Neutrophil (primary cell): Measurements from ENCODE around the gene BTBD9.

Experiments used
- H3K27ac ChIP-seq: fragments of 200-600 bp; sonication (generic); 2 replicates; pipeline ENCODE4 v1.5.1; 2016; ENCODE audit warnings: mild to moderate bottlenecking, moderate library complexity
- H3K27me3 ChIP-seq: fragments of 200-600 bp; sonication (generic); 2 replicates; pipeline ENCODE4 v1.6.0; 2016; ENCODE audit warnings: mild to moderate bottlenecking
- H3K36me3 ChIP-seq: fragments of 200-600 bp; sonication (generic); 2 replicates; pipeline ENCODE4 v1.5.1; 2017
- H3K4me1 ChIP-seq, 2 experiments: fragments of 200-600 bp in 1 of 2; sonication (generic) in 1 of 2; 1 replicate in 1 of 2; 2 replicates in 1 of 2; pipeline versions ENCODE4 v1.5.1 to v1.6.1; 2013 to 2016; ENCODE audit warnings: low read depth in 1 of 2, low read length in 1 of 2, mild to moderate bottlenecking in 1 of 2, moderate library complexity in 1 of 2; ENCODE audit not compliant: control insufficient read depth in 1 of 2, insufficient read depth in 1 of 2
- H3K4me3 ChIP-seq, 2 experiments: fragments of 200-600 bp in 1 of 2; sonication (generic) in 1 of 2; 1 replicate in 1 of 2; 2 replicates in 1 of 2; pipeline ENCODE4 v1.5.1; 2013 to 2016; ENCODE audit warnings: low read depth in 1 of 2, low read length in 1 of 2, mild to moderate bottlenecking in 1 of 2, moderate library complexity in 1 of 2
- H3K9me3 ChIP-seq: fragments of 200-600 bp; sonication (generic); 2 replicates; pipeline ENCODE4 v1.5.1; 2016
- TF ChIP-seq, protein P1 (sequence below): fragments of 200-600 bp; sonication (generic); IDR thresholded peaks from 2 replicates; pipeline ENCODE4 v1.5.1; 2016; ENCODE audit warnings: antibody characterized with exemption

The BTBD9 gene

DNA sequence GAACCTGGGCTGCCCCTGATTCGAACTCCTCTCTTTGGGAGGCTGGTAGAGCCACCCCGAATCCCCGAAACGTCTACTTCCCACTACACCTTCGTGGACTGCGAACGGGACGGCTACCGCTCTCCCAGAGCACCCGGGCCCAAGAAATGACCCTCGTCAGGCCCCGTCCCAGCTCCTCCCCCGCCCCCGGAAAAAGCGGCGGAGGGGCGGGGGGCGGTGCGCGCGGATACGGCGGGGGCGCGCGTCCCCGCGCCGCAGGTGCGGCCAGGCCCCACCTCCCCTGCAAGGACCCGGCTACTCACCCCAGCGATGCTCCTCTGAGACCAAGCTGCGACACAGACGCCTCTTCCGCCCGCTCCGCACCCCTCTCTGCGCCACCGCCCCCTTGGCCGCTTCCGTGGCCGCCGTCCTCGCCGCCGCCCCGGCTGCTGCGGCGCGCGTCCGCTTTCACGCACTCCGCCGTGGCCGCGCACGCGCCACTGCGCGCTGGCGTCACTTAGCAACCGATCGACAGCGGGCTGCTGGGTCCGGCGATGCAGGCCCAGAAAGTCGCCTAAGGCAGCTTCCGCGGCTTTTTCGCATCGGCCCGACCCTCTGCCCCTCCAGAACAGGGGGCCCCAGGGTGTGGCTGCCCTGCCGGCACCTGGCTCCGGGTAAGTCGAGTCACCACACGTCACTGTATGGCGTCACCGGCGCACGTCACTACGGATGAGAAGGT lies at the start of gene BTBD9:
Gene BTBD9 (minus strand): TSS at position 432 of the 718 bp plus-strand sequence.
- H3K36me3 ChIP-seq: no peaks in the 10 kb centered on the region
- peak within 1 kb of the TSS; percentile 94 to 98 for H3K4me3 ChIP-seq
- no peaks in the 10 kb centered on the region for H3K27me3 ChIP-seq
- peaks cover 20 to 35% of the 10 kb centered on the region in 2 experiments for H3K4me1 ChIP-seq
- H3K27ac ChIP-seq: peak within 1 kb of the TSS; percentile 89
- TF ChIP-seq, protein P1, sequence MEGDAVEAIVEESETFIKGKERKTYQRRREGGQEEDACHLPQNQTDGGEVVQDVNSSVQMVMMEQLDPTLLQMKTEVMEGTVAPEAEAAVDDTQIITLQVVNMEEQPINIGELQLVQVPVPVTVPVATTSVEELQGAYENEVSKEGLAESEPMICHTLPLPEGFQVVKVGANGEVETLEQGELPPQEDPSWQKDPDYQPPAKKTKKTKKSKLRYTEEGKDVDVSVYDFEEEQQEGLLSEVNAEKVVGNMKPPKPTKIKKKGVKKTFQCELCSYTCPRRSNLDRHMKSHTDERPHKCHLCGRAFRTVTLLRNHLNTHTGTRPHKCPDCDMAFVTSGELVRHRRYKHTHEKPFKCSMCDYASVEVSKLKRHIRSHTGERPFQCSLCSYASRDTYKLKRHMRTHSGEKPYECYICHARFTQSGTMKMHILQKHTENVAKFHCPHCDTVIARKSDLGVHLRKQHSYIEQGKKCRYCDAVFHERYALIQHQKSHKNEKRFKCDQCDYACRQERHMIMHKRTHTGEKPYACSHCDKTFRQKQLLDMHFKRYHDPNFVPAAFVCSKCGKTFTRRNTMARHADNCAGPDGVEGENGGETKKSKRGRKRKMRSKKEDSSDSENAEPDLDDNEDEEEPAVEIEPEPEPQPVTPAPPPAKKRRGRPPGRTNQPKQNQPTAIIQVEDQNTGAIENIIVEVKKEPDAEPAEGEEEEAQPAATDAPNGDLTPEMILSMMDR: no peak
- no peaks in the 10 kb centered on the region for H3K9me3 ChIP-seq

GRCh38 chr6:38688579-38689087 lies 48.9 kb upstream of the BTBD9 start:
- TF ChIP-seq, protein P1: no peak
- no peaks in the 10 kb centered on the region for H3K9me3 ChIP-seq
- H3K4me1 ChIP-seq: no peaks in the 10 kb centered on the region
- H3K27ac ChIP-seq: no peak overlapping the region
- H3K4me3 ChIP-seq: no peak overlapping the region
- H3K36me3 ChIP-seq: peaks cover under 1% of the 10 kb centered on the region
- H3K27me3 ChIP-seq: no peaks in the 10 kb centered on the region

- H3K27ac ChIP-seq: no peak overlapping the region
- TF ChIP-seq, protein P1: no peak
- no peaks in the 10 kb centered on the region for H3K9me3 ChIP-seq
- H3K4me3 ChIP-seq: no peak overlapping the region
- H3K4me1 ChIP-seq: no peaks in the 10 kb centered on the region
- peaks cover 4% of the 10 kb centered on the region for H3K36me3 ChIP-seq
- no peaks in the 10 kb centered on the region for H3K27me3 ChIP-seq
Observed at GRCh38 chr6:38687549-38687948, 47.8 kb upstream of the BTBD9 start.

- H3K4me1 ChIP-seq: no peaks in the 10 kb centered on the region
- no peak overlapping the region for H3K27ac ChIP-seq
- H3K9me3 ChIP-seq: no peaks in the 10 kb centered on the region
- no peaks in the 10 kb centered on the region for H3K27me3 ChIP-seq
- H3K36me3 ChIP-seq: peaks cover 4% of the 10 kb centered on the region
- TF ChIP-seq, protein P1: no peak
- no peak overlapping the region for H3K4me3 ChIP-seq
Observed at GRCh38 chr6:38687043-38687353, 47.3 kb upstream of the BTBD9 start.

DNA sequence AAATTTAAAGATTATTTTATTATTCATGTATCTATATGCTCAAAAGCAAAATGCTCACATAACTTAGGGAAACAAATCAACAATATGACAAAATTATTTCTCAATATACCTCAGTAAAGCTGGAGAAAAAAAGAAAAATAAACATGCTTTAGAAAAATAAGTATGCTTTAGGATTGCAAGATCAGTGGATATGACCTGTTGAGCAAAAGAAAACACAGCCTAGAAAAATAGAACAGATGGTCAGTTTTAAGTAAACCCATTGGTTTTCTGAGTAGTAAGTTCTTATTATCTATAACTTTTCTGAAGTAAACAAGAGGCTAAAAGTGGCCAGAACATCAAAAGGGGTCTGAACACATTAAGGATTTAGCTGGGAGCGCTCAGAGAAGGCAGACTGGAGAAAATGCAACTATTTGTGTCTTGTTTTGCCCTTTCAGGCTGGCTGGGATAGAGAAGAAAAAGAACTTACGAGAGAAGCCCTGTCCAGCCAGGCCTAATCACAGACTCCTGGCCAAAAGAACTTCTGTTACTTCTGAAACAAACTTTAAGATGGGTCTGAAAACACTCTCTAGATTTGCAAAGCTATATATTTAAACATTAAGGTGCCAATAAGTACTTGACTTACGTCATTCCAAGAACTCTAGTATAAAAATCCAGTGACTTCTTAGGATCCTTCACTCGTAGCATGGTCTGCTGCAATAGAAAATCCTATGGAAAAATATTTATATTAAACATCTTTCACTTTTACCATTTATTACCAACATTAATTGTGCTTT lies 46.7 kb upstream of the BTBD9 start:
- Histone ChIP-seq H3K9me3 (no peaks in the 10 kb centered on the region), H3K4me1 (no peaks in the 10 kb centered on the region), H3K36me3 (peaks cover 4% of the 10 kb centered on the region), H3K4me3 (no peak overlapping the region), H3K27ac (no peak overlapping the region), H3K27me3 (no peaks in the 10 kb centered on the region)
- TF ChIP-seq, protein P1: no peak
